Kidney epithelial cell (primary cell): ENCODE data around the gene BCAN. TPM values are rescaled to one million over a fixed set of nuclear protein-coding genes. Genes with fewer than 3 reads are reported as not detected.

Experiments
- DNase-seq: peaks from one replicate; pipeline ENCODE4 v3.0.0-alpha.2; 2010; ENCODE audit warnings: low read depth
- H3K27me3 ChIP-seq: 2 replicates; pipeline ENCODE4 v1.6.0; 2011; ENCODE audit warnings: low read length; ENCODE audit not compliant: control insufficient read depth, insufficient read depth
- H3K36me3 ChIP-seq: 2 replicates; pipeline ENCODE4 v1.5.1; 2011; ENCODE audit warnings: low read length; ENCODE audit not compliant: control insufficient read depth, insufficient read depth
- H3K4me3 ChIP-seq: 2 replicates; pipeline ENCODE4 v1.5.1; 2011; ENCODE audit warnings: low read depth, mild to moderate bottlenecking, control low read depth, low read length
- total RNA-seq: library from RNA; depleted of rRNA; stranded (reverse); fragments of >200 nt; gene quantifications from 2 replicates; pipeline ENCODE4 v1.2.3, GENCODE V29; 2015
- TF ChIP-seq, protein P1 (sequence below): IDR thresholded peaks from 2 replicates; pipeline ENCODE4 v1.5.1; 2011; ENCODE audit warnings: mild to moderate bottlenecking, moderate library complexity, low read length, control low read depth, inconsistent platforms; ENCODE audit not compliant: insufficient read depth, poor library complexity, severe bottlenecking

BCAN gene
- total RNA-seq, 1 donor from 2014 or later: 0.17 TPM

- Histone ChIP-seq H3K27me3 (peaks cover 2% of the 10 kb centered on the region), H3K4me3 (no peak overlapping the region), H3K36me3 (no peaks in the 10 kb centered on the region)
- TF ChIP-seq, protein P1, sequence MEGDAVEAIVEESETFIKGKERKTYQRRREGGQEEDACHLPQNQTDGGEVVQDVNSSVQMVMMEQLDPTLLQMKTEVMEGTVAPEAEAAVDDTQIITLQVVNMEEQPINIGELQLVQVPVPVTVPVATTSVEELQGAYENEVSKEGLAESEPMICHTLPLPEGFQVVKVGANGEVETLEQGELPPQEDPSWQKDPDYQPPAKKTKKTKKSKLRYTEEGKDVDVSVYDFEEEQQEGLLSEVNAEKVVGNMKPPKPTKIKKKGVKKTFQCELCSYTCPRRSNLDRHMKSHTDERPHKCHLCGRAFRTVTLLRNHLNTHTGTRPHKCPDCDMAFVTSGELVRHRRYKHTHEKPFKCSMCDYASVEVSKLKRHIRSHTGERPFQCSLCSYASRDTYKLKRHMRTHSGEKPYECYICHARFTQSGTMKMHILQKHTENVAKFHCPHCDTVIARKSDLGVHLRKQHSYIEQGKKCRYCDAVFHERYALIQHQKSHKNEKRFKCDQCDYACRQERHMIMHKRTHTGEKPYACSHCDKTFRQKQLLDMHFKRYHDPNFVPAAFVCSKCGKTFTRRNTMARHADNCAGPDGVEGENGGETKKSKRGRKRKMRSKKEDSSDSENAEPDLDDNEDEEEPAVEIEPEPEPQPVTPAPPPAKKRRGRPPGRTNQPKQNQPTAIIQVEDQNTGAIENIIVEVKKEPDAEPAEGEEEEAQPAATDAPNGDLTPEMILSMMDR: no peak
- no peak for DNase-seq
Observed at GRCh38 chr1:156684227-156684782, 42.4 kb downstream of the BCAN start.

DNA sequence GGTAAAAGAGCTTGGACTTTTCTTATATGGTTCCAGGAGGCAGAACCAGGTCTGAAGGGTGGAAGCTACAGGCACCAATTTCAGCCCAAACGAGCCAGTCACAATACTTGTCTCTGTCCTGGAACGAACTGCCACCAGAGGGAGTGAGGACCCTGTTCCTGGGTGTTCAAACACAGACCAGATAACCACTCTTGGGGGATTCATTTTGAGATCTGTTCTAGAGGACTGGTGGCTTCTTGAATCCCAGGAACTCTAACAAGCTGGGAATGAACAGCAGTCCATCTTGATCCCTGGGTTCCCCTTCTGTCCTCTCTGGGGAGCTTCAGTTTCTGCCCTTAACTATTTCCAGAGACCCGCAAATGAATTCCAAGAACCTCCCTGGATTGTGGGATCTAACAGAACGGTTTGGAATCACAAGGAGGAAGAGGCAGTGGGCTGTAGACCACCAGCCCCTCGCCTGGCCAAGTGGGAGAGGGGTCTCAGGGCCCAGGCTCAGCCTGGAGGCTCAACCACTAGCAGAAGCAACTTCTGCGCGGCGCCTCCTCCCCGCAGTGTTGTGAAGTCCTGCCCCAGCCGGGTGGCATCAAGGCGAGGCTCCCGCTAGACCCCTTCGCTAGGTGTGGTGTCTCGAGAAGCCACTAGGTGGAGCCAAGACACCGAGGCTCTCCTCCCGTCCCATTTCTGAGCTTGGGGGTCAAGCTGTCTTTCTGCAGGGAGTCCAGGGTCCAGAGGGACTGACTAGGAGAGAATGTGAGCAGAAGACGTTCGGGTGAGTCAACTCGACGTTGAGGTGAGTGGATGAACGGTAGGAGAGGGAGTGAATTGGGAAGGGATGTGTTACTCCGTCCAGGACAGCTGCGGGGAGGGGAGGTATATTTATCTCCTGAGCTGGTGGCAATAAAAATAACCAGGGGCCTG lies 47.4 kb downstream of the BCAN start:
- TF ChIP-seq, protein P1: peak; percentile 94
- DNase-seq: peak; percentile 63
- Histone ChIP-seq H3K27me3 (no peaks in the 10 kb centered on the region), H3K4me3 (peak overlapping the region; percentile 21), H3K36me3 (no peaks in the 10 kb centered on the region)

DNA sequence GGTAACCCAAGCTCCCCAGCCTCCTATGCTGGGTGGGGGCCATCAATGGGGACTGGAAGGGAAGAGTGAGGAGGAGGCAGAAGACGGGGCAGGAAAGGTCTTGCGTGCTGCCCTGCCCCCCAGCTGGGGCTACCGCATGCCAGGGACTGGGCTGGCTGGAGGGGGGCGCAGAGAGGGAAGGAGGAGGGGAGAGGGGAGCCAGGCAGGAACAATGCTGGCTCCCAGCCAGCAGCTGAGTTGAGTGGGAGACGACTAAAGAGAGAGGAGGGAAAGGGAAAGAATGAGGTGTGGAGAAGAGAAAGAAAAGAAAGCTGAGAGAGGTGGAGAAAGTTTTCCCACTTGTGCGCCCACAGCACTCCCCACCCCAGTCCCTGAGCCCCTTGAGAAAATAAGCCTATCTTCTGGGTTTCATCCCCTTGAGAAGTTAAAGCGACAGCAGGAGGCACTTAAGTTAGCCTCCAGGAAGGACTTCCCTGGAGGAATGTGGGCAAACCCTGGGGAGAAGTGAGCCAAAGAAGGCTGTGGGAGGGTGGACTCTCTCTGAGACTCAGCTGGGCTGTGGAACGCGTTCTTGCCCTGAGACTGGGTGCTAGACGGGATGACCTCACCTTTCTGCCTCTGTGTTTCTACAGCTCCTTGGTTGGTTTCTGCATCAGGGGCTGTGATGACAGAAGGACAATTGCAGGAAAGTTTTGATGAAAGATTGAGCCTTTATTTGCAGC lies 48.2 kb downstream of the BCAN start:
- H3K4me3 ChIP-seq: peak overlapping the region; percentile 21
- TF ChIP-seq, protein P1: no peak
- no peak for DNase-seq

GRCh38 chr1:156690675-156691036 lies 48.7 kb downstream of the BCAN start:
- no peaks in the 10 kb centered on the region for H3K36me3 ChIP-seq
- H3K4me3 ChIP-seq: no peak overlapping the region
- TF ChIP-seq, protein P1: no peak
- no peak for DNase-seq
- no peaks in the 10 kb centered on the region for H3K27me3 ChIP-seq

More for the DNA sequence above, 48.2 kb downstream of the BCAN start:
- Histone ChIP-seq H3K27me3 (no peaks in the 10 kb centered on the region), H3K36me3 (no peaks in the 10 kb centered on the region)

DNA sequence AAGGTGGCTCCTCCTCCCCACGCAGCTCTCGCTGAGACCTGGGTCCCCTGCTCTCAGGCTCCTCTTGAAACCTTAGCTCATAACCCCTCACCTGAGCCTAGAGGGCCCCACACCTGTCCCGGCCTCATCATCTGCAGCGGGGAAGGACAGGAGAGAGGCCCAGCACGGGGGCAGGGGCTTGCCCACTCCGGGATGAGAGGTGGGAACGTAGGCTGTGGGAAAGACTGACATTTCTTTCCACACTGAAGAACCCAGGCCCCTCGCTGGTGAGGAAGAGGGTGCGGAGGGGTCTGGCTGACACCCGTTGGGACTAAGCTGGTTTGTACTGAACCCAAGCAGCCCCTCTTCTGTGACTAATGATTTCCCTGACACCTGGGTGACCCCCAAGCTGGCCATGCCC lies 49.3 kb downstream of the BCAN start:
- DNase-seq: no peak
- H3K4me3 ChIP-seq: no peak overlapping the region
- no peaks in the 10 kb centered on the region for H3K27me3 ChIP-seq
- no peaks in the 10 kb centered on the region for H3K36me3 ChIP-seq
- TF ChIP-seq, protein P1: no peak
